Measurements from ENCODE around the gene ZNF185. TPM values are rescaled to one million over a fixed set of nuclear protein-coding genes. Genes with fewer than 3 reads are reported as not detected.

ZNF185 gene
- total and polyA plus RNA-seq, 9 of the 15 experiments (the other 6 are each of a cell fraction or from before 2014, with no cell fraction given), result 0.08 to 1.1 (median 0.22) TPM

DNA sequence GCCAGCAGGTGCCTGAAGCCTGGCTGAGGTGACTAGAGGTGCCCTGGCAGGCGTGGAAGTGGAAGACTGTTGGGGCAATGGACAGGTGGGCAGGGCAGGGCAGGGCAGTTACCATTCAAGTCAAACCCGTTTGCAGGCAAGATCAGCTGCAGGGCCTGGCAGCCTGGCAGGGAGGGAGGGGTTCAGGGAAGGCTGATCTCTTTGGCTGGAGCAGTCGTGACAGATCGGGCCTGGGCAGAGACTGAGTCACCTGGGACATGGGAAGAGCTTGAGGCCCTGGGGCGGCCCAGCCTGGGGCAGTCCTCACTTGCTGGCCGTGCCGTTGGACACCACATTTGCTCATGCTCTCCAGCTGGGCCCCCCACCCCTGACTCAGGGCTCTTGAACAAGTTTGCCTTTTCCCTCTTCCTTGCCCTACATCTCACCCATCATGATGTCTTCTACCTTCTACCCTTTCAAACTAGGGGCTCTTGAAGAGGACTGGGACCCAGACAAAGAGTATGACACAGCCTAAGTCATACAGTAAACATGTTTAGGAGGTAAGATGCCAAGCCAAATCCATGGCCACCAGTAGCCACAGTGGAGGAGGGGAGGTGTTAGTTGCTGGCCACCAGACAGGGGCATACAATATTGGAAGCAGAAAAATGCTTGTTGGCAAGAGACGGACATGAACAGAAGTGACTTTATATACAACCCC is 2.0 kb upstream of the ZNF185 start:
- intact Hi-C loops (cut with micrococcal nuclease) (no loop called here), in situ Hi-C loops (cut with MboI) (no loop called here)
- Histone ChIP-seq H3K27me3 (ENCODE audit: control insufficient read depth in 2 of 2, insufficient read depth in 2 of 2, low read length in 2 of 2) (peaks cover 30 to 89% of the 10 kb centered on the region in 2 experiments; a peak in 4 of 5 replicates), H3K9me1 (ENCODE audit: control insufficient read depth, insufficient read depth, low read length) (no peaks in the 10 kb centered on the region), H3K79me2 (ENCODE audit: control insufficient read depth, insufficient read depth, low read length) (no peaks in the 10 kb centered on the region), H3K9ac (ENCODE audit: insufficient read depth in 1 of 2, low read depth in 2 of 2, low read length in 2 of 2) (no peak overlapping the region; a peak in 1 of 4 replicates), H3K4me3 (no peak overlapping the region), H4K20me1 (replicated peaks; ENCODE audit: control insufficient read depth, insufficient read depth, low read length) (peaks cover 13% of the 10 kb centered on the region; the same call in 1 of the 2 replicates), H3K36me3 (ENCODE audit: control insufficient read depth, insufficient read depth, low read length) (no peaks in the 10 kb centered on the region), H3K27ac (ENCODE audit: extremely low read depth, low read depth, low read length) (no peak overlapping the region), H3K4me1 (replicated peaks in 1 of 2; ENCODE audit: control insufficient read depth in 2 of 2, insufficient read depth in 2 of 2, low read length in 2 of 2) (peaks cover 0 to 16% of the 10 kb centered on the region in 2 experiments; a peak in 2 of 5 replicates), H3K4me2 (ENCODE audit: insufficient read depth, low read length) (no peak overlapping the region), H3K9me3 (replicated peaks; ENCODE audit: control insufficient read depth, insufficient read depth, low read depth, low read length) (no peaks in the 10 kb centered on the region), H2AFZ (ENCODE audit: low read depth, low read length) (no peak overlapping the region)
- ChIA-PET CTCF (ENCODE audit: low intra/inter-chr PET ratio) (no interaction called here), POLR2A (interaction anchor here (0.7 kb wide), 1 partner anchor 482 kb away, joined by 3 read pairs; no protein-coding TSS in a partner anchor)
- WGBS (ENCODE audit: insufficient coverage, low coverage, missing lambda C conversion rate), result 2% methylated on average over 7 of the region's 8 CpGs
- FAIRE-seq (no peak), DNase-seq (ENCODE audit: extremely low read depth in 1 of 4, low spot score in 3 of 4) (no peak), ATAC-seq (no peak)
- no TSS peak for BruUV-seq (replicated peaks)
- TF ChIP-seq SP1 (CRISPR knock-in tag; IDR thresholded peaks at IDR 0.05) (no peak), MTA1 (IDR thresholded peaks at IDR 0.05; ENCODE audit: borderline replicate concordance) (no peak), NFIC (IDR thresholded peaks at IDR 0.05) (no peak), TARDBP (IDR thresholded peaks at IDR 0.05) (no peak), MEF2D (tag; conservative IDR thresholded peaks at IDR 0.05; ENCODE audit: low read depth) (no peak), ZNF134 (CRISPR knock-in tag; conservative IDR thresholded peaks at IDR 0.05) (no peak), CHCHD3 (CRISPR knock-in tag; IDR thresholded peaks at IDR 0.05) (no peak), LEF1 (IDR thresholded peaks at IDR 0.05) (no peak), ZNF717 (CRISPR knock-in tag; IDR thresholded peaks at IDR 0.05) (no peak)
- TF ChIP-seq, protein P1, sequence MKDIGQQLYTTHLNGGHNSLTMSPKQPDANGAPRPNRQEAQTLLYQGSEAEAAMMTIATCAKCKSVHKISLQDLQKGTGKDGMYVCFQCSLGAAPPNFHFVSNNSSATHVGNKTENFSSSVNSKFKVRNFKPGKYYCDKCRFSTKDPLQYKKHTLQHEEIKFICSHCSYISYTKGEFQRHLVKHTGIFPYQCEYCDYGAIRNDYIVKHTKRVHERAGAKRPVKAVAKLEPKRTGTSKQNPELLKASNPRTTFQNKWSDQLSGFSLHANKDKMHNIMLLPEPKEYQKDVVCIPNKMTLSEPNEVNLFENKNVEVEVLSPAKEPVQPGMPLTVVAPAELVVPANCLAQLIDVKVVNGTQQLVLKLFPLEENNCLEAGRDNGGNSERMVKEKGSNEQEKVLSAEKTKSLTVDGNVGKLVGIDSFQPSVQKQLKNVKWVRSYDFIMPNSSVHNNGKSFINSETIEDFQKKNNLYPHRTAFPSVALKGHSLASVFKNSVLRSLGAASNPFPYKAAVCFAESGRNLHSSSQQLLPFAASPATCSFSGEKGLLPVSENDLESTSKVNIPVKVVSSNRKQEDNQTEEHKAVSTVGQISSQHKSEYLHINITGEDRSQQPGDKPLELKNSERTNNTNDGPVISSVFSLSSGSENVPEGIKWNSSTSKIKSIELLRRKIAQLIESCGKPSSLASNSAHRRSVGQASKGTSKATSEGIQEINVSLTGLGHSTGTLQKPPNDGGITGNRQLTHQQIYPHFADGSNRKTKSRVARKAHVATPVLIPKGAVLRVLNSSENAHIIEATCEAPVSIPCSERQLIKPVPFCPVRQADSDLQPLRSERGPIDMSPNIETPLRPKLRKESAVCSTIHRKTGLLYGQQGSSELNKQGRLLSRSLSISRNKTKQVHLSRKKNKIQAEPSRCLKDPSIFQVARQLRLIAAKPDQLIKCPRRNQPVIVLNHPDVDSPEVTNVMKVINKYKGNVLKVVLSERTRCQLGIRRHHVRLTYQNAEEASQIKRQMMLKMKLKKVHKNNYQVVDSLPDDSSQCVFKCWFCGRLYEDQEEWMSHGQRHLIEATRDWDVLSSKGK (CRISPR knock-in tag; IDR thresholded peaks at IDR 0.05), result no peak
- TF ChIP-seq, protein P2, sequence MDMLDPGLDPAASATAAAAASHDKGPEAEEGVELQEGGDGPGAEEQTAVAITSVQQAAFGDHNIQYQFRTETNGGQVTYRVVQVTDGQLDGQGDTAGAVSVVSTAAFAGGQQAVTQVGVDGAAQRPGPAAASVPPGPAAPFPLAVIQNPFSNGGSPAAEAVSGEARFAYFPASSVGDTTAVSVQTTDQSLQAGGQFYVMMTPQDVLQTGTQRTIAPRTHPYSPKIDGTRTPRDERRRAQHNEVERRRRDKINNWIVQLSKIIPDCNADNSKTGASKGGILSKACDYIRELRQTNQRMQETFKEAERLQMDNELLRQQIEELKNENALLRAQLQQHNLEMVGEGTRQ (CRISPR knock-in tag; IDR thresholded peaks at IDR 0.05), result no peak
